Duodenal mucosa (tissue), 2 donors: ENCODE measurements around the gene DROSHA.

Source experiments
- H3K27ac ChIP-seq: one replicate; pipeline ENCODE4 v1.7.0; 2013; ENCODE audit warnings: low read depth, low read length
- H3K27me3 ChIP-seq, 2 donors: one replicate each; pipeline ENCODE4 v1.7.0; 2013; ENCODE audit warnings: low read length in 2 of 2, control low read depth in 1 of 2; ENCODE audit not compliant: insufficient read depth in 2 of 2, control insufficient read depth in 1 of 2
- H3K36me3 ChIP-seq, 2 donors: one replicate each; pipeline ENCODE4 v1.7.0; 2013; ENCODE audit warnings: low read length in 2 of 2, control low read depth in 1 of 2; ENCODE audit not compliant: insufficient read depth in 2 of 2, control insufficient read depth in 1 of 2
- H3K4me1 ChIP-seq, 2 donors: one replicate each; pipeline ENCODE4 v1.7.0; 2013; ENCODE audit warnings: low read length in 2 of 2, control low read depth in 1 of 2; ENCODE audit not compliant: insufficient read depth in 2 of 2, control insufficient read depth in 1 of 2
- H3K4me3 ChIP-seq, 2 donors: one replicate each; pipeline ENCODE4 v1.7.0; 2013; ENCODE audit warnings: low read length in 2 of 2, low read depth in 1 of 2
- H3K9ac ChIP-seq, 2 donors: one replicate each; pipeline ENCODE4 v1.7.0; 2013; ENCODE audit warnings: low read length in 2 of 2, low read depth in 1 of 2
- H3K9me3 ChIP-seq, 2 donors: one replicate each; pipeline ENCODE4 v1.7.0; 2013; ENCODE audit warnings: low read length in 2 of 2, control low read depth in 1 of 2; ENCODE audit not compliant: control insufficient read depth in 1 of 2

Gene DROSHA

DNA sequence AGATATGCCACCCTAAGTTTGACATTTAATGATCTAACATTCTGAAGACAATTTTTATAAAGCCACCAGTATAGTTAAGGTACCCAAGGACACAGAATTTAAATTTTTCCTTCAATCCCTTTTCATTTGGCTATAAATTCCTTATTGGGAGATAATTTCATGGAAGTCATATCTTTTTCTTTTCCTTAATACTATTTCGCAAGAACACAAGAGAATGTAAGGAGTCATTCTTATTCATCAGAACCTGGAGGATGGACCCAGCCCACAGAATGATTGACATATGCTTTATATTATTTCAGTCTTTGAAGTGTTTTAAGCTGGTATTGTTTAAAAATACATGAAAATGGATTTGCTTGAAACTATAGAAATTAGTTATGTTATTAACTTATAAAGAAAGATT is 79.6 kb downstream of the DROSHA start:
- Histone ChIP-seq H3K4me3 (no peak overlapping the region), H3K27ac (no peak overlapping the region), H3K27me3 (no peaks in the 10 kb centered on the region), H3K36me3 (peaks cover 17 to 48% of the 10 kb centered on the region in 2 donors), H3K9ac (no peak overlapping the region), H3K9me3 (peaks cover 0 to 3% of the 10 kb centered on the region in 2 donors), H3K4me1 (no peaks in the 10 kb centered on the region)

GRCh38 chr5:31449962-31450361 is 81.9 kb downstream of the DROSHA start:
- H3K27ac ChIP-seq: no peak overlapping the region
- no peaks in the 10 kb centered on the region for H3K9me3 ChIP-seq
- no peaks in the 10 kb centered on the region for H3K4me1 ChIP-seq
- H3K27me3 ChIP-seq: no peaks in the 10 kb centered on the region
- H3K4me3 ChIP-seq: no peak overlapping the region
- H3K36me3 ChIP-seq: peaks cover 17 to 35% of the 10 kb centered on the region in 2 donors
- no peak overlapping the region for H3K9ac ChIP-seq

DNA sequence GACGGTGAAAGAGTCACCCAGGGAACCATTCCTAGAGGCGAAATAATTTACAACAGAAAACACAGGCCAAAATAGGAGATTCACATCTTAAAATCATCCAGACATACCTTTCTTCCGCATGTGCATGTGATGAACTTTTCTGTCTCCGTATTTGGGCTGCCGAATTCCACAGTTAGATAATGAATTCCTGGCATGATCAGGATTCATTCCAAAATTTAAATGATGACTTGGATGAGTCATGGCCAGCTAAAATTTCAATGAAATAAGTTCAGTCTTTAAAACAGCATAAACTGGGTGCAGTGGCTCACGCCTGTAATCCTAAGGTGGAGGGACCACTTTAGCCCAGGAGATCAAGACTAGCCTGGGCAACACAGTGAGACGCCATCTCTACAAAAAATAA is 82.7 kb downstream of the DROSHA start:
- H3K9ac ChIP-seq: no peak overlapping the region
- no peak overlapping the region for H3K4me3 ChIP-seq
- no peaks in the 10 kb centered on the region for H3K9me3 ChIP-seq
- H3K27ac ChIP-seq: no peak overlapping the region
- peaks cover 0 to under 1% of the 10 kb centered on the region in 2 donors for H3K4me1 ChIP-seq
- peaks cover 17 to 35% of the 10 kb centered on the region in 2 donors for H3K36me3 ChIP-seq
- H3K27me3 ChIP-seq: no peaks in the 10 kb centered on the region

GRCh38 chr5:31445041-31445600 is 86.8 kb downstream of the DROSHA start:
- Histone ChIP-seq H3K9ac (no peak overlapping the region), H3K4me3 (no peak overlapping the region), H3K27me3 (no peaks in the 10 kb centered on the region), H3K27ac (no peak overlapping the region), H3K9me3 (no peaks in the 10 kb centered on the region), H3K36me3 (peaks cover 10 to 26% of the 10 kb centered on the region in 2 donors), H3K4me1 (peaks cover 0 to 11% of the 10 kb centered on the region in 2 donors)

GRCh38 chr5:31443572-31443971 is 88.3 kb downstream of the DROSHA start:
- no peaks in the 10 kb centered on the region for H3K9me3 ChIP-seq
- no peak overlapping the region for H3K27ac ChIP-seq
- H3K9ac ChIP-seq: no peak overlapping the region
- H3K27me3 ChIP-seq: no peaks in the 10 kb centered on the region
- peaks cover 0 to 11% of the 10 kb centered on the region in 2 donors for H3K4me1 ChIP-seq
- H3K36me3 ChIP-seq: peaks cover 5 to 23% of the 10 kb centered on the region in 2 donors
- no peak overlapping the region for H3K4me3 ChIP-seq

- Histone ChIP-seq H3K9me3 (no peaks in the 10 kb centered on the region), H3K9ac (no peak overlapping the region), H3K27me3 (no peaks in the 10 kb centered on the region), H3K27ac (no peak overlapping the region), H3K4me3 (no peak overlapping the region), H3K4me1 (peaks cover 0 to 11% of the 10 kb centered on the region in 2 donors), H3K36me3 (peaks cover 0 to 16% of the 10 kb centered on the region in 2 donors)
These were observed 89.7 kb downstream of the DROSHA start for GRCh38 chr5:31442058-31442745.

DNA sequence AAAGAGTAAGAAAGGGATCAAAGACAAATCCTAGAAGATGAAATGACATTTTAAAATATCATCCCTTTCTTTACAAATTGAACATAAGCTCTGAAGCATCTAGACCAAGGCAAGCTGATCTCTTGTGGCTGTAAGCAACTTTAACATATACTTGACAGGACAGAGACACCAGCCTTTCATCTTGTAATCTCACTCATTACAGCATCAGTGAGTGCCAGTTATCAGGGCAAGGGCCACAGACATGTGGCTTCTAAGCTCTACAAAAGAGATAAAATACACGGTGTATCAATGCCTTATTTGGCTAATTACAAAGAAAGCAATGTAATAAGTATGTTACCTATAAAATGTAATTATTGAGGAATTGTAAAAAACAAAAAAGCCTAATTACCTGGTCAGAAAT is 95.0 kb downstream of the DROSHA start:
- H3K4me3 ChIP-seq: no peak overlapping the region
- no peaks in the 10 kb centered on the region for H3K27me3 ChIP-seq
- no peak overlapping the region for H3K9ac ChIP-seq
- no peaks in the 10 kb centered on the region for H3K4me1 ChIP-seq
- peaks cover 18 to 21% of the 10 kb centered on the region in 2 donors for H3K36me3 ChIP-seq
- no peaks in the 10 kb centered on the region for H3K9me3 ChIP-seq
- H3K27ac ChIP-seq: no peak overlapping the region

DNA sequence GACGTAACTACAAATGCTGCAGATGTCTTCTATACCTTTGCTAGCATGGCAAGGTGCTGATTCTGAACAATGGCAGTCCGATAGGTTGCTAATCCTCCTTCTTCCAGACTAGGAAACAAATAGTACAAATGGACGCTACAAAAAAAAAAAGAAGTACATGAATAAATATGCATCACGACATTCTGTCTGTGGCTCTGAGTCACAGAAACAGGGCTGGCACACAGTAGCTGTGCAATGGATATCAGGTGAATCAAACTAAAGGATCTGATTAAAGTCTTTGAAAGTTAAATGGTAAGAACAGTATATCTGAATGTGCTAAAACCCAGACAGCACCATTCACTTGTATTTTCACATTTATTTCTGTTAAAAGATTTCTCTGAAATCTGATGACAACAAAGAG is 96.2 kb downstream of the DROSHA start:
- Histone ChIP-seq H3K4me1 (no peaks in the 10 kb centered on the region), H3K4me3 (no peak overlapping the region), H3K9me3 (no peaks in the 10 kb centered on the region), H3K27me3 (no peaks in the 10 kb centered on the region), H3K9ac (no peak overlapping the region), H3K36me3 (peaks cover 18 to 21% of the 10 kb centered on the region in 2 donors), H3K27ac (no peak overlapping the region)

- peaks cover 18 to 21% of the 10 kb centered on the region in 2 donors for H3K36me3 ChIP-seq
- no peaks in the 10 kb centered on the region for H3K27me3 ChIP-seq
- H3K4me1 ChIP-seq: no peaks in the 10 kb centered on the region
- no peak overlapping the region for H3K27ac ChIP-seq
- no peak overlapping the region for H3K4me3 ChIP-seq
- no peak overlapping the region for H3K9ac ChIP-seq
- H3K9me3 ChIP-seq: no peaks in the 10 kb centered on the region
These were observed 97.0 kb downstream of the DROSHA start for GRCh38 chr5:31434898-31435297.

- Histone ChIP-seq H3K27ac (no peak overlapping the region), H3K36me3 (peaks cover 12 to 18% of the 10 kb centered on the region in 2 donors), H3K27me3 (no peaks in the 10 kb centered on the region), H3K4me1 (no peaks in the 10 kb centered on the region), H3K9ac (no peak overlapping the region), H3K4me3 (no peak overlapping the region), H3K9me3 (no peaks in the 10 kb centered on the region)
These were observed 98.7 kb downstream of the DROSHA start for GRCh38 chr5:31433229-31433628.
